ENCODE results near the gene IRF7. TPM values are rescaled to one million over a fixed set of nuclear protein-coding genes. Genes with fewer than 3 reads are reported as not detected.

The IRF7 gene
- total RNA-seq, 2 experiments from 2014 or later = 160 to 165 TPM

DNA sequence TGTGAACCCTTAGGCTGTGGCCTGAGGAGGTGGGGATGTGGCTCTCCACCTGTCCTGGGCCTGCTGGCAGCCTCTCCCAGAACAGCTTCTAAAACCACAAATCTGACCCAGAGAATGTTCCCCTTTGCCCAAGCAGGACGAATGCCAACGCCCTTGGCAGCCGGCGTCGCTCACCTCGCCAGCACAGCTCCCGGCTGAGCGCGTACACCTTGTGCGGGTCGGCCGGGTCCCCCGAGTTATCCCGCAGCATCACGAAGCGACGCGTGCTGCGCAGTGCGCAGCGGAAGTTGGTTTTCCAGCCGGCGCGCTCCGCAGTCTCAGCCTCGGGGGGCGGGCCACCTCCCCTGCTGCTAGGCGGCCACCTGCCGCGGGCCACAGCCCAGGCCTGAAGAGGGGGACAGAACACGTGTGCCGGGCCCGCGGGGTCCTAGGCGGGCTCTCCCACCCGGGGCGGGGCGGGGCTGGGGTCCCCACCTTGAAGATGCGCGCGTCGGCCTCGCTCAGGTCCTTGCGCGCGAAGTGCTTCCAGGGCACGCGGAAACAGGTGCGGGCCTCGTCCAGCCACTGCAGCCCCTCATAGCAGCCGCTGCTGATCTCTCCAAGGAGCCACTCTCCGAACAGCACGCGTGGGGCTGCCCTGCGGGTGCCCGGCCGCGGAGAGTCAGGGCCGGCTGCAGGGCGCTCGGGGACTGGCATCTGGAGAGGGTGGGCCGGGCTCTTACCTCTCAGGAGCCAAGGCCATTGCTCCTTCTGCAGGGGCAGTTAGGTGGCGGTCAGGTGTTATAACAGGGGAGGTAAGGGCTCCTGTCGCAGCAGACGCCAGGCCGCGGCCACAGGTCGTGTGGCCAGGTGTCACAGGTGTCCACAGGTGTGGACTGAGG lies 887 bp downstream of the IRF7 start:
- peak overlapping the region; percentile 97 for H3K27ac Mint-ChIP-seq
- POLR2A ChIA-PET = interaction anchor here (0.6 to 3.7 kb wide), 28 partner anchors 9 to 163 kb away, joined by 3 to 23 read pairs (median 4); partner anchors contain the start of genes DEAF1, HRAS, LRRC56 and PHRF1
- H3K4me1 Mint-ChIP-seq = peaks cover 13% of the 10 kb centered on the region
- no peaks in the 10 kb centered on the region for H3K9me3 Mint-ChIP-seq
- no peak for DNase-seq
- ATAC-seq (ENCODE audit: low read depth) = no peak
- peaks cover 13% of the 10 kb centered on the region for H3K36me3 Mint-ChIP-seq
- H3K27me3 Mint-ChIP-seq = no peaks in the 10 kb centered on the region
- peak overlapping the region; percentile 93 for H3K4me3 Mint-ChIP-seq

DNA sequence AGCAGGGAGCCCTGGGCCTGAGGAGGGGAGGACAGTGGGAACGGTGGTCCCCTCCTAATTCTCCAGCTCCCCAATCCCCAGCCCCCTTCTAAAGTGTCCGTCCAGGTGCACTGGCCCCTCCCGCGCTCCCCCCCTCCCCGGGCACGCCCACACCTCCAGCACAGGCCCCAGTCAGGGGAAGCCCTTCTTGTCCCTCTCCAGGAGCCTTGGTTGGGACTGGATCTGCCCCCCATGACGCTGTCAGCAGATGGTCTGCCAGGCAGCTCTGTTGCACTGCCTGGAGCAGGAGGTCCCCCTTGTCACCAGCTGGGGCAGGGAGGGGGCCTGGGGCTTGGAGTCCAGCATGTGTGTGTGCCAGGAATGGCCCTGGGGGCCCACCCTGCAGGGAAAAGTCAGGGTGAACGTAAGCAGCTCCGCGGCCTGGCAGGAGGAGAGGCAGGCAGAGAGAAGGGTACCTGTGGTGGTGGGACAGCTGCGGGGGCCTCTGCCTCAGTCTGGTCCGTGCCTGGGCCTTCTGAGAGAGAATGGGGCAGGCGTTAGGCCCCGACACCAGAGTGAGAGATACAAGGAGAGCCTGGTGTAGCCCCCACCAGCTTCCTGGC lies 1.6 kb downstream of the IRF7 start:
- POLR2A ChIA-PET = interaction anchor here (0.6 to 3.7 kb wide), 20 partner anchors 9 to 164 kb away, joined by 3 to 23 read pairs (median 4); partner anchors contain the start of genes DEAF1, HRAS, LRRC56 and PHRF1
- no peak for DNase-seq
- no peak for ATAC-seq (ENCODE audit: low read depth)
- peaks cover 13% of the 10 kb centered on the region for H3K36me3 Mint-ChIP-seq
- peak overlapping the region; percentile 93 for H3K4me3 Mint-ChIP-seq
- peak overlapping the region; percentile 93 for H3K27ac Mint-ChIP-seq
- H3K9me3 Mint-ChIP-seq = no peaks in the 10 kb centered on the region
- H3K4me1 Mint-ChIP-seq = peaks cover 13% of the 10 kb centered on the region
- H3K27me3 Mint-ChIP-seq = no peaks in the 10 kb centered on the region

GRCh38 chr11:613369-613968 lies 2.3 kb downstream of the IRF7 start:
- peak; percentile 21 for ATAC-seq (ENCODE audit: low read depth)
- peak overlapping the region; percentile 93 for H3K27ac Mint-ChIP-seq
- H3K4me1 Mint-ChIP-seq = peaks cover 13% of the 10 kb centered on the region

DNA sequence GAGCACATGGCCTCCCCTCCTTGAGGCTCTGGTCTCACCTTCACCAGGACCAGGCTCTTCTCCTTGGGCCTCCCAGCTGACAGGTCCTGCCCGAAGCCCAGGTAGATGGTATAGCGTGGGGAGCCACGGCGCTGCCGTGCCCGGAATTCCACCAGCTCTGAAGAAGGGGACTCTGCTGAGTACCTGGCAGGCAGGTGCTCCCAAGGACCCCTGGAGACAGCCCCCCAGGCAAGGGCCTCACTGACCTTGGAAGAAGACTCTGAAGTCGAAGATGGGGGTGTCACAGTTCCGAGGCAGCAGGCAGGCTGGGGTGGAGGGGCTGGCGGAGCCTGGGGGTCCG lies 2.8 kb downstream of the IRF7 start:
- H3K36me3 Mint-ChIP-seq = peaks cover 13% of the 10 kb centered on the region
- H3K27me3 Mint-ChIP-seq = no peaks in the 10 kb centered on the region
- ATAC-seq (ENCODE audit: low read depth) = no peak
- no peak for DNase-seq
- peak overlapping the region; percentile 93 for H3K27ac Mint-ChIP-seq
- POLR2A ChIA-PET = interaction anchor here (0.5 to 3.7 kb wide), 9 partner anchors 25 to 135 kb away, joined by 3 to 23 read pairs (median 8); partner anchors contain the start of genes HRAS, LRRC56, PHRF1 and TALDO1
- H3K4me1 Mint-ChIP-seq = peaks cover 13% of the 10 kb centered on the region
- no peak overlapping the region for H3K4me3 Mint-ChIP-seq
- H3K9me3 Mint-ChIP-seq = no peaks in the 10 kb centered on the region

More at GRCh38 chr11:613369-613968, 2.3 kb downstream of the IRF7 start:
- H3K36me3 Mint-ChIP-seq = peaks cover 13% of the 10 kb centered on the region
- POLR2A ChIA-PET = interaction anchor here (0.5 to 3.7 kb wide), 13 partner anchors 10 to 134 kb away, joined by 3 to 23 read pairs (median 4); partner anchors contain the start of genes DEAF1, HRAS, LRRC56 and PHRF1
- H3K9me3 Mint-ChIP-seq = no peaks in the 10 kb centered on the region
- H3K27me3 Mint-ChIP-seq = no peaks in the 10 kb centered on the region
- peak; percentile 84 for DNase-seq
- peak overlapping the region; percentile 93 for H3K4me3 Mint-ChIP-seq

DNA sequence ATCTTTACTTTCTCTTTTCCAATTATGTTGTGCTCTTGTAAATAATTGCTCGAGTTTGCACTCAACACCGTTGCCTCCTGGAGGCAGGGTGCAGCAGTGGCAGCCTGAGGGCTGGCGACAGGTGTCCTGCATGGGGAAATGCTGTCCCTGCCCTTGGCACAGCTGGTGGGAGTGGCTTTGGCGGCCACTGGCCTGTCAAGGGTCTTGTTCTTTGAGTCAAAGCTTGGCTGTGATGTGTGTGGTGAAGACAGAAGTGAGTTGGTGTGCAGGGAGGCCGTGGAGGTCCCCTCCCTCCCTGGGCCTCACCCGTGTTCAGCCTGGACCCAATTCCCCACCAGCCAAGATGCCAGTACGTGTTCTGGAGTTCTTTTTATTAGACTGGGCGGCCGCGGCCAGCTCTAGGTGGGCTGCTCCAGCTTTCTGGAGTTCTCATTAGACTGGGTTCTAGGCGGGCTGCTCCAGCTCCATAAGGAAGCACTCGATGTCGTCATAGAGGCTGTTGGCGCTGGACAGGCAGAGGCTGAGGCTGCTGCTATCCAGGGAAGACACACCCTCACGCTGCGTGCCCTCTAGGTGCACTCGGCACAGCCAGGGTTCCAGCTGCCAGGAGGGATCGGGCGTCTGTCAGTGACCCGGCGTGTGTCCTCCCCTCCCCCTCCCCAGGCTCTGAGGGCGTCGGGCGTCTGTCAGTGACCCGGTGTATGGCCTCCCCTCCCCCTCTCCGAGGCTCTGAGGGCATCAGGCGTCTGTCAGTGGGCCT lies 3.4 kb downstream of the IRF7 start:
- H3K27ac Mint-ChIP-seq = peak overlapping the region; percentile 93
- DNase-seq (no peak), ATAC-seq (ENCODE audit: low read depth) (no peak)
- peaks cover 13% of the 10 kb centered on the region for H3K36me3 Mint-ChIP-seq
- peaks cover 13% of the 10 kb centered on the region for H3K4me1 Mint-ChIP-seq
- H3K4me3 Mint-ChIP-seq = peak overlapping the region; percentile 48
- POLR2A ChIA-PET = interaction anchor here (0.5 to 3.7 kb wide), 13 partner anchors 10 to 113 kb away, joined by 3 to 23 read pairs (median 4); partner anchors contain the start of genes HRAS, LRRC56 and PHRF1
- H3K27me3 Mint-ChIP-seq = no peaks in the 10 kb centered on the region
- H3K9me3 Mint-ChIP-seq = no peaks in the 10 kb centered on the region

GRCh38 chr11:611001-611996 lies 4.5 kb downstream of the IRF7 start:
- H3K4me3 Mint-ChIP-seq = no peak overlapping the region
- H3K27me3 Mint-ChIP-seq = no peaks in the 10 kb centered on the region
- H3K27ac Mint-ChIP-seq = peak overlapping the region; percentile 93
- peaks cover 17% of the 10 kb centered on the region for H3K36me3 Mint-ChIP-seq
- H3K4me1 Mint-ChIP-seq = peaks cover 10% of the 10 kb centered on the region
- H3K9me3 Mint-ChIP-seq = no peaks in the 10 kb centered on the region
- ATAC-seq (ENCODE audit: low read depth) (no peak), DNase-seq (no peak)
- POLR2A ChIA-PET = interaction anchor here (1.0 to 3.7 kb wide), 8 partner anchors 10 to 55 kb away, joined by 3 to 18 read pairs (median 4); partner anchors contain the start of gene PHRF1

GRCh38 chr11:610146-610801 lies 5.5 kb downstream of the IRF7 start:
- no peak for ATAC-seq (ENCODE audit: low read depth)
- peaks cover 17% of the 10 kb centered on the region for H3K36me3 Mint-ChIP-seq
- H3K4me1 Mint-ChIP-seq = peaks cover 8% of the 10 kb centered on the region
- POLR2A ChIA-PET = interaction anchor here (1.0 to 1.1 kb wide), 2 partner anchors 9 to 32 kb away, joined by 3 to 4 read pairs; no protein-coding TSS in a partner anchor
- no peaks in the 10 kb centered on the region for H3K9me3 Mint-ChIP-seq
- DNase-seq = no peak
- H3K27ac Mint-ChIP-seq = no peak overlapping the region
- H3K4me3 Mint-ChIP-seq = no peak overlapping the region
- H3K27me3 Mint-ChIP-seq = no peaks in the 10 kb centered on the region

- DNase-seq (no peak), ATAC-seq (ENCODE audit: low read depth) (no peak)
- POLR2A ChIA-PET = no interaction called here
- Mint-ChIP-seq H3K27ac (no peak overlapping the region), H3K4me1 (peaks cover 6% of the 10 kb centered on the region), H3K9me3 (no peaks in the 10 kb centered on the region), H3K36me3 (peaks cover 14% of the 10 kb centered on the region), H3K27me3 (no peaks in the 10 kb centered on the region), H3K4me3 (no peak overlapping the region)
Observed at GRCh38 chr11:609341-609811, 6.4 kb downstream of the IRF7 start.

DNA sequence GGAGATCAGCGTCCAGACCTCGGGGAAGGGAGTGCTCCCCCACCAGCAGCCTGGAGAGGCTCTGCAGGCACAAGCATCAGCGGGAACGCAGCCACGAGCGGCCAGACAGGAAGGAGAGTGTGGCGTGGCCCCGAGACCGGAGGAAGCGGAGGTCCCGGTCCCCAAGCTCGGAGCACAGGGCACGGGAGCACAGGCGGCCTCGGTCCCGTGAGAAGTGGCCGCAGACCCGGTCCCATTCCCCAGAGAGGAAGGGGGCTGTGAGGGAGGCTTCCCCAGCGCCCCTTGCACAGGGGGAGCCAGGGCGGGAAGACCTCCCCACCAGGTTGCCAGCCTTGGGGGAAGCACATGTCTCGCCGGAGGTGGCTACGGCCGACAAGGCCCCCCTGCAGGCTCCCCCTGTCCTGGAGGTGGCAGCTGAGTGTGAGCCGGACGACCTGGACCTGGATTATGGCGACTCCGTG lies 6.9 kb downstream of the IRF7 start:
- H3K36me3 Mint-ChIP-seq = peaks cover 10% of the 10 kb centered on the region
- H3K4me3 Mint-ChIP-seq = no peak overlapping the region

DNA sequence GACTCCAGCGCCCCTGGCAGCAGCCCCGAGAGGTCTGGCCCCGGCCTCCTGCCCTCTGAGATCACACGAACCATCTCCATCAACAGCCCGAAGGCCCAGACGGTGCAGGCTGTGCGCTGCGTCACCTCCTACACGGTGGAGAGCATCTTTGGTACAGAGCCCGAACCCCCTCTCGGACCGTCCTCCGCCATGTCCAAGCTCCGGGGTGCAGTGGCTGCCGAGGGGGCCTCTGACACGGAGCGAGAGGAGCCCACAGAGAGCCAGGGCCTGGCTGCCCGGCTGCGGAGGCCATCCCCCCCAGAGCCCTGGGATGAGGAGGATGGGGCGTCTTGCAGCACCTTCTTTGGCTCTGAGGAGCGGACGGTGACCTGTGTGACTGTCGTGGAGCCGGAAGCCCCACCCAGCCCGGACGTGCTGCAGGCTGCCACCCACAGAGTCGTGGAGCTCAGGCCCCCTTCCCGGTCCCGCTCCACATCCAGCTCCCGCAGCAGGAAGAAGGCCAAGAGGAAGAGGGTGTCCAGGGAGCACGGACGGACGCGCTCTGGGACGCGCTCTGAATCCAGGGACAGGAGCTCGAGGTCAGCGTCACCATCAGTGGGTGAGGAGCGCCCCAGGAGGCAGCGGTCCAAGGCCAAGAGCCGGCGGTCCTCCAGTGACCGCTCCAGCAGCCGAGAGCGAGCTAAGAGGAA lies 7.6 kb downstream of the IRF7 start:
- POLR2A ChIA-PET = interaction anchor here (0.9 kb wide), 1 partner anchor 20 kb away, joined by 3 read pairs; no protein-coding TSS in a partner anchor
- H3K36me3 Mint-ChIP-seq = peaks cover 8% of the 10 kb centered on the region
- no peaks in the 10 kb centered on the region for H3K27me3 Mint-ChIP-seq
- peaks cover 4% of the 10 kb centered on the region for H3K4me1 Mint-ChIP-seq
- no peak overlapping the region for H3K27ac Mint-ChIP-seq
- no peak for DNase-seq
- ATAC-seq (ENCODE audit: low read depth) = no peak
- H3K4me3 Mint-ChIP-seq = no peak overlapping the region
- no peaks in the 10 kb centered on the region for H3K9me3 Mint-ChIP-seq

More for the DNA sequence above, 6.9 kb downstream of the IRF7 start:
- no peaks in the 10 kb centered on the region for H3K27me3 Mint-ChIP-seq
- H3K4me1 Mint-ChIP-seq = peaks cover 4% of the 10 kb centered on the region
- H3K9me3 Mint-ChIP-seq = no peaks in the 10 kb centered on the region
- no peak for ATAC-seq (ENCODE audit: low read depth)
- POLR2A ChIA-PET = no interaction called here
- no peak for DNase-seq
- H3K27ac Mint-ChIP-seq = no peak overlapping the region
